Left lung (tissue), 10 donors: ENCODE measurements around the gene RNF34. TPM values are rescaled to one million over a fixed set of nuclear protein-coding genes. Genes with fewer than 3 reads are reported as not detected.
A peak's percentile ranks its signal among the peaks of the same experiment; 100 is the strongest.

ENCODE experiments used
- ATAC-seq: fragments of 200-7000 bp; cut with Tn5 transposase; one replicate; pipeline ENCODE4 v1.9.1; 2020; ENCODE audit warnings: moderate library complexity
- DNase-seq, 4 donors: peaks; one replicate each; pipeline ENCODE4 v3.0.0-alpha.2; 2013 to 2020
- H3K27ac ChIP-seq, 2 donors: fragments of 200-600 bp; sonication (generic) in 1 of 2; one replicate each; pipeline versions ENCODE4 v1.5.0 to v1.8.0; 2020 to 2021
- H3K27me3 ChIP-seq, 2 donors: fragments of 200-600 bp; sonication (generic) in 1 of 2; one replicate each; pipeline versions ENCODE4 v1.5.0 to v1.8.0; 2020 to 2021
- H3K36me3 ChIP-seq, 2 donors: fragments of 200-600 bp; sonication (generic) in 1 of 2; one replicate each; pipeline versions ENCODE4 v1.5.0 to v1.8.0; 2020 to 2021
- H3K4me1 ChIP-seq, 2 donors: fragments of 200-600 bp; one replicate each; pipeline ENCODE4 v1.8.0; 2021
- H3K4me3 ChIP-seq, 2 donors: fragments of 200-600 bp; sonication (generic) in 1 of 2; one replicate each; pipeline versions ENCODE4 v1.5.0 to v1.8.0; 2020 to 2021; ENCODE audit warnings: mild to moderate bottlenecking in 1 of 2
- H3K9me3 ChIP-seq, 2 donors: fragments of 200-600 bp; sonication (generic) in 1 of 2; one replicate each; pipeline versions ENCODE4 v1.5.0 to v1.8.0; 2020 to 2021
- intact Hi-C, 2 donors: fragments of 100-400 bp; cut with DNase I; formaldehyde crosslinking; loops; one replicate each; pipeline versions ENCODE4 v1.11.2 to v1.14.2; 2022
- polyA plus RNA-seq, 6 donors: library from polyadenylated mRNA; unstranded; fragments of 120-200 nt; gene quantifications; one replicate each; pipeline ENCODE4 v1.2.1, GENCODE V29; 2013; ENCODE audit not compliant: insufficient read length in 6 of 6
- total RNA-seq, 2 donors: library from RNA; stranded (reverse); fragmentation: NEBNext Ultra II Directional; extraction: Animal tissue kit (Norgen Biotek cat#: 25700); gene quantifications; one replicate each; pipeline ENCODE4 v1.2.1, GENCODE V29; 2021
- TF ChIP-seq, protein P1 (sequence below), 2 donors: fragments of 200-600 bp; sonication (generic) in 1 of 2; IDR thresholded peaks; one replicate each; pipeline versions ENCODE4 v1.5.0 to v1.8.0; 2021; ENCODE audit warnings: antibody characterized with exemption in 2 of 2
- donor health status: DM: no; HTN: yes; CAD: no.
- donor health status: DM: no; HTN: no; CAD: no.

Gene RNF34
- total and polyA plus RNA-seq, 8 donors: 26.1 to 40.2 (median 36.8) TPM

GRCh38 chr12:121423682-121424623 lies 24.0 kb downstream of the RNF34 start:
- TF ChIP-seq, protein P1, sequence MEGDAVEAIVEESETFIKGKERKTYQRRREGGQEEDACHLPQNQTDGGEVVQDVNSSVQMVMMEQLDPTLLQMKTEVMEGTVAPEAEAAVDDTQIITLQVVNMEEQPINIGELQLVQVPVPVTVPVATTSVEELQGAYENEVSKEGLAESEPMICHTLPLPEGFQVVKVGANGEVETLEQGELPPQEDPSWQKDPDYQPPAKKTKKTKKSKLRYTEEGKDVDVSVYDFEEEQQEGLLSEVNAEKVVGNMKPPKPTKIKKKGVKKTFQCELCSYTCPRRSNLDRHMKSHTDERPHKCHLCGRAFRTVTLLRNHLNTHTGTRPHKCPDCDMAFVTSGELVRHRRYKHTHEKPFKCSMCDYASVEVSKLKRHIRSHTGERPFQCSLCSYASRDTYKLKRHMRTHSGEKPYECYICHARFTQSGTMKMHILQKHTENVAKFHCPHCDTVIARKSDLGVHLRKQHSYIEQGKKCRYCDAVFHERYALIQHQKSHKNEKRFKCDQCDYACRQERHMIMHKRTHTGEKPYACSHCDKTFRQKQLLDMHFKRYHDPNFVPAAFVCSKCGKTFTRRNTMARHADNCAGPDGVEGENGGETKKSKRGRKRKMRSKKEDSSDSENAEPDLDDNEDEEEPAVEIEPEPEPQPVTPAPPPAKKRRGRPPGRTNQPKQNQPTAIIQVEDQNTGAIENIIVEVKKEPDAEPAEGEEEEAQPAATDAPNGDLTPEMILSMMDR (IDR thresholded peaks at IDR 0.05): no peak
- H3K36me3 ChIP-seq: peaks cover 0 to 99% of the 10 kb centered on the region in 2 donors

DNA sequence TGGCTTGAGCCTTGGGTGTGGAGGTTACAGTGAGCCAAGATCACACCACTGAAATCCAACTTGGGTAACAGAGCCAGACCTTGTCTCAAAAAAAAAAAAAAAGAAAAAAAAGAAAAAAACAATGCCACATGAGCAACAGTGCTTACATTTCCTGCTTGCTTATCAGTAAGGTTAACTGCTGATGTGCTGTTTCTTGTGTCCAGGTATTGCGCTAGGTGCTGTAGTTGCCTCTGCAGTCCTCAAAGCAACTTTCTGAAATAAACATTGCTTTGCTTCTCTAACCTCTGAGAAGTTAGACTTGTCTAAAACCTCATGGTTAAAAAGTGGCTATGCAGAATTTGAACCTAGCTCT lies 24.7 kb downstream of the RNF34 start:
- TF ChIP-seq, protein P1 (IDR thresholded peaks at IDR 0.05): no peak
- no peak overlapping the region for H3K4me3 ChIP-seq
- no peak for DNase-seq
- no peak for ATAC-seq
- peaks cover 0 to 29% of the 10 kb centered on the region in 2 donors for H3K4me1 ChIP-seq
- H3K36me3 ChIP-seq: peaks cover 0 to 99% of the 10 kb centered on the region in 2 donors
- no peaks in the 10 kb centered on the region for H3K27me3 ChIP-seq
- H3K9me3 ChIP-seq: no peaks in the 10 kb centered on the region
- peak overlapping the region in 1 of 2 donors; percentile 70 for H3K27ac ChIP-seq
- intact Hi-C loops: no loop called here

More at GRCh38 chr12:121423682-121424623, 24.0 kb downstream of the RNF34 start:
- Histone ChIP-seq H3K27ac (peak overlapping the region in 1 of 2 donors; percentile 11), H3K4me1 (peaks cover 0 to 29% of the 10 kb centered on the region in 2 donors), H3K27me3 (no peaks in the 10 kb centered on the region), H3K9me3 (no peaks in the 10 kb centered on the region), H3K4me3 (no peak overlapping the region)
- ATAC-seq: no peak
- intact Hi-C loops: no loop called here
- DNase-seq: no peak

DNA sequence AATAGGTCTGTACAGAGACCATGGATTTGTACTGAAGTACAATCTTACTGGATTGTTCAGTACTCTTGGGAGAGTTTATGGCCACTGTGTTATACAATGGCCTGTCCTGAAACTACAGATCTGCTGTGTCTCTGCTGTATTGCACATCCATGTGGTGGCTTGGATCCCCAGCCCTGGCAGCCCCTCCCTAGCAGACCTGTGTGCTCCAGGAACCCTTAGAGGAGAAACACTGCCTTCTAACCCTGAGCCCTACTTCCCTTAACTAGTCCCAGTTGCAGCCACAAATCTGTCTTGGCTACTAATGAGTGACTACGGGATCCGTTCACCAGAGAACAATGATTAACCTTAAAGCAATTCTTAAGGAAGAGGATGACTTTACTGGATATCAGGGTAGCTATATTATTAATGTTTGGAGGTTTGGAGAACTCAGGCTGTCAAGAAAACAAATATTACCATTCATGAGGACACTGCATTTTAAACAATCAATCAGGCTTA lies 27.7 kb downstream of the RNF34 start:
- ATAC-seq: no peak
- H3K4me3 ChIP-seq: no peak overlapping the region
- no peak for DNase-seq
- intact Hi-C loops: no loop called here
- no peaks in the 10 kb centered on the region for H3K27me3 ChIP-seq
- peaks cover 0 to 99% of the 10 kb centered on the region in 2 donors for H3K36me3 ChIP-seq
- TF ChIP-seq, protein P1 (IDR thresholded peaks at IDR 0.05): no peak
- H3K27ac ChIP-seq: peak overlapping the region in 1 of 2 donors; percentile 33
- H3K4me1 ChIP-seq: peaks cover 0 to 29% of the 10 kb centered on the region in 2 donors
- H3K9me3 ChIP-seq: no peaks in the 10 kb centered on the region

- Histone ChIP-seq H3K9me3 (no peaks in the 10 kb centered on the region), H3K4me3 (no peak overlapping the region), H3K27me3 (no peaks in the 10 kb centered on the region), H3K36me3 (peaks cover 0 to 96% of the 10 kb centered on the region in 2 donors), H3K27ac (no peak overlapping the region), H3K4me1 (peaks cover 0 to 29% of the 10 kb centered on the region in 2 donors)
- ATAC-seq: no peak
- DNase-seq: no peak
- TF ChIP-seq, protein P1 (IDR thresholded peaks at IDR 0.05): no peak
- intact Hi-C loops: no loop called here
Measured at GRCh38 chr12:121428883-121429282, 29.0 kb downstream of the RNF34 start.

DNA sequence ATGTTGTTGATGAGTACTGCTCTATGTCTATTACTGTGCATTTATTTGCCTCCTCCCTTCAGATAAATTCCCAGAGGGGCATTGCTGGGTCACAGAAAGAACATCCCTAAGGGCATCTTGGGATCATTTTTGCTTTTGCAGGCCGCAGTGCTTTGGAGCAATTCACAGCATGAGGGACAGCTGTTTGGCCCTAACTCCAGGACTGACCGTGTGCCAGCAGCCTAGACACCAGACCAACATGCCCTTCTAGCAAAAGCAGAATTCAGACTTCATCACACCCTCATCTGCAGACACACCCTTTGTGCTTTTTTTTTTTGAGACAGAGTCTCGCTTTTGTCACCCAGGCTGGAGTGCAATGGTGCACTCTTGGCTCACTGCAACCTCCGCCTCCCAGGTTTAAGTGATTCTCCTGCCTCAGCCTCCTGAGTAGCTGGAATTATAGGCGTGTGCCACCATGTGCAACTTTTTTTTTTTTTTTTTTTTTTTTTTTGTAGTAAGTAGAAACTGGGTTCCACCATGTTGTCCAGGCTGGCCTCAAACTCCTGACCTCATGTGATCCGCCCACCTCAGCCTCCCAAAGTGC lies 31.0 kb downstream of the RNF34 start:
- no peak for ATAC-seq
- TF ChIP-seq, protein P1 (IDR thresholded peaks at IDR 0.05): no peak
- no peaks in the 10 kb centered on the region for H3K27me3 ChIP-seq
- H3K4me1 ChIP-seq: peaks cover 0 to 11% of the 10 kb centered on the region in 2 donors
- H3K36me3 ChIP-seq: peaks cover 0 to 93% of the 10 kb centered on the region in 2 donors
- intact Hi-C loops: no loop called here
- no peak overlapping the region for H3K27ac ChIP-seq
- H3K9me3 ChIP-seq: no peaks in the 10 kb centered on the region
- no peak overlapping the region for H3K4me3 ChIP-seq
- no peak for DNase-seq
